Measurements from ENCODE around the gene OR14A2. TPM values are rescaled to one million over a fixed set of nuclear protein-coding genes. Genes with fewer than 3 reads are reported as not detected.
"Not testable (repeated sequence)": the region's sequence is repeated elsewhere in the genome, so short reads cannot be mapped to it uniquely, and the experiment has no call there.

OR14A2 gene
- total RNA-seq (not detected), polyA plus RNA-seq (ENCODE audit: insufficient read depth in 1 of 8, insufficient read length in 8 of 8, low replicate concordance in 1 of 8) (not detected)
- long read RNA-seq, donor 1, result 0 reads
- long read RNA-seq, donor 2, result 0 reads
- long read RNA-seq, donor 3, result 0 reads
- long read RNA-seq, donor 4, result 0 reads
- long read RNA-seq, donor 5, result 0 reads
- long read RNA-seq, donor 6, result 0 reads
- long read RNA-seq, donor 7, result 0 reads
- long read RNA-seq, donor 8, result 0 reads
- long read RNA-seq, donor 9, result 0 reads
- long read RNA-seq, donor 10, result 0 reads
- long read RNA-seq, donor 11, result 0 reads

DNA sequence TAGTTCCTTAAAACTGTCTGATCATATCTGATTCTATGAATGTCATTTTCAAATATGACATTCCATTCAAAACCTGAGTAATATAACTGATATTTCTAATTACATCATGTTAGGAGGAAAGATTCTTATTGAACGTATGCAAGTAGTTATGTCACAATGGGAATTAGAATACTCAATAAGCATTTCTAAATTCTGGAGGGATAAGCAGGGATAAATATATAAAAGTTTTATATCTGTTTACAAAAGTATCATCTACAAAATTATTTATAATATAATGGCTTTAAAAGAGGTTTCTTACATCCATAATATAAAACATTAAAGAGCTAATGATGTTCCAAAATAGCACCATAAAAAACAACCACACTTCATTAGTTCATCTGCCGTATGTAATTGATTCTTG lies at the start of gene OR14A2:
Gene OR14A2, minus strand, starts transcription at position 101 of the 400 bp plus-strand sequence.
- no peak within 1 kb of the TSS for H3K4me3 ChIP-seq (ENCODE audit: low read length)
- H3K27ac ChIP-seq (ENCODE audit: low read length), result no peak within 1 kb of the TSS
- H3K4me1 ChIP-seq (ENCODE audit: control insufficient read depth, insufficient read depth, low read length), result no peaks in the 10 kb centered on the region
- no peak for DNase-seq
- H3K9me3 ChIP-seq (replicated peaks; ENCODE audit: control insufficient read depth, low read depth, low read length), result peaks cover 27% of the 10 kb centered on the region
- H3K36me3 ChIP-seq (ENCODE audit: control insufficient read depth, insufficient read depth, low read length), result no peaks in the 10 kb centered on the region
- H3K27me3 ChIP-seq (ENCODE audit: control insufficient read depth, insufficient read depth, low read length), result no peaks in the 10 kb centered on the region
- 100% methylated on average over 1 of the region's 2 CpGs for WGBS (ENCODE audit: insufficient coverage)

DNA sequence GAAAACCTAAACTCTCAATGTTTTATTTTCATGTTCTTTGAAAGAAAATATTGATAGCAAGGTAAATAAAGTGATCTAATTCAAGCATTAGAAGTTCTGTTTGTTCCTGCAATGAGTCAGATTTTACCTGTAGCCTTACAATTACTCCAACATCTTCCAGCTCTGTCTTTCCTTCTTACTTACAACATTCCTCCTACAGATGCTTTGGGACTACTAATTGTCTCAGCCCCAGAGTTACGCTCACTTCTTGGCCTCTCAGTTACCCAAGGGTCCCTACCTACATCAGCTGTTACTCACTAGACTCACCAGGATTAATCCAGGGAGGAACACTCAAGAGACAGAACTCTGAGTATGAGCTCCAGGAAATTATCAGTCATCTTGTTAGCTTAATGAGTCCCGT lies 49.6 kb upstream of the OR14A2 start:
- H3K9me3 ChIP-seq (replicated peaks; ENCODE audit: control insufficient read depth, low read depth, low read length), result peaks cover 20% of the 10 kb centered on the region
- no peak for DNase-seq
- no peaks in the 10 kb centered on the region for H3K36me3 ChIP-seq (ENCODE audit: control insufficient read depth, insufficient read depth, low read length)
- no peaks in the 10 kb centered on the region for H3K27me3 ChIP-seq (ENCODE audit: control insufficient read depth, insufficient read depth, low read length)
- no peak overlapping the region for H3K27ac ChIP-seq (ENCODE audit: low read length)
- WGBS (ENCODE audit: insufficient coverage), result 0% methylated on average over 1 of the region's 2 CpGs
- H3K4me3 ChIP-seq (ENCODE audit: low read length), result no peak overlapping the region
- H3K4me1 ChIP-seq (ENCODE audit: control insufficient read depth, insufficient read depth, low read length), result no peaks in the 10 kb centered on the region

- Histone ChIP-seq H3K36me3 (ENCODE audit: control insufficient read depth, insufficient read depth, low read length) (no peaks in the 10 kb centered on the region), H3K9me3 (replicated peaks; ENCODE audit: control insufficient read depth, low read depth, low read length) (peaks cover 4% of the 10 kb centered on the region), H3K27me3 (ENCODE audit: control insufficient read depth, insufficient read depth, low read length) (no peaks in the 10 kb centered on the region), H3K4me1 (ENCODE audit: control insufficient read depth, insufficient read depth, low read length) (no peaks in the 10 kb centered on the region), H3K4me3 (ENCODE audit: low read length) (no peak overlapping the region), H3K27ac (ENCODE audit: low read length) (no peak overlapping the region)
- DNase-seq, result no peak
Measured at GRCh38 chr1:247769603-247770002, 21.7 kb upstream of the OR14A2 start.

- WGBS (ENCODE audit: insufficient coverage), result no CpG with 5 or more reads among the region's 3 CpGs
- Histone ChIP-seq H3K36me3 (ENCODE audit: control insufficient read depth, insufficient read depth, low read length) (no peaks in the 10 kb centered on the region), H3K9me3 (replicated peaks; ENCODE audit: control insufficient read depth, low read depth, low read length) (no peaks in the 10 kb centered on the region), H3K27ac (ENCODE audit: low read length) (no peak within 1 kb of the TSS), H3K4me3 (ENCODE audit: low read length) (no peak within 1 kb of the TSS), H3K27me3 (ENCODE audit: control insufficient read depth, insufficient read depth, low read length) (no peaks in the 10 kb centered on the region), H3K4me1 (ENCODE audit: control insufficient read depth, insufficient read depth, low read length) (no peaks in the 10 kb centered on the region)
- DNase-seq, result no peak
Measured at GRCh38 chr1:247760456-247760855, 12.5 kb upstream of the OR14A2 start, which contains the start of gene OR1C1. OR1C1 (minus strand) TSS chr1:247760556; CDS start chr1:247758406, 2,150 bp downstream.

DNA sequence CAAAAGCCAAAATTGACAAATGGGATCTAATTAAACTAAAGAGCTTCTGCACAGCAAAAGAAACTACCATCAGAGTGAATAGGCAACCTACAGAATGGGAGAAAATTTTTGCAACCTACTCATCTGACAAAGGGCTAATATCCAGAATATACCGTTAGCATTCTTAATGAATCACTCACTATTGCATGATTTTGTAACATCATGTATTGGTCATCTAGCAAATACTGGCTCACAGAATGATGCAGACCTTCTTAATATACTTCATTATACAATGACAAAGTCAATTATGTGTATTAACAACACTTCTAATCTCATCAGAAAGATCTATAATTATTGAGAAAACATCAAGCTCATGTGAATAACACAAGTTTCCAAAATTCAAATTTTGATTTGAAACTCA lies 6.4 kb upstream of the OR14A2 start:
- peaks cover 12% of the 10 kb centered on the region for H3K9me3 ChIP-seq (replicated peaks; ENCODE audit: control insufficient read depth, low read depth, low read length)
- not testable (repeated sequence) for H3K27ac ChIP-seq (ENCODE audit: low read length); H3K4me3 ChIP-seq (ENCODE audit: low read length); H3K36me3 ChIP-seq (ENCODE audit: control insufficient read depth, insufficient read depth, low read length); H3K27me3 ChIP-seq (ENCODE audit: control insufficient read depth, insufficient read depth, low read length); DNase-seq; H3K4me1 ChIP-seq (ENCODE audit: control insufficient read depth, insufficient read depth, low read length)
- WGBS (ENCODE audit: insufficient coverage), result no CpG with 5 or more reads among the region's 1 CpG

DNA sequence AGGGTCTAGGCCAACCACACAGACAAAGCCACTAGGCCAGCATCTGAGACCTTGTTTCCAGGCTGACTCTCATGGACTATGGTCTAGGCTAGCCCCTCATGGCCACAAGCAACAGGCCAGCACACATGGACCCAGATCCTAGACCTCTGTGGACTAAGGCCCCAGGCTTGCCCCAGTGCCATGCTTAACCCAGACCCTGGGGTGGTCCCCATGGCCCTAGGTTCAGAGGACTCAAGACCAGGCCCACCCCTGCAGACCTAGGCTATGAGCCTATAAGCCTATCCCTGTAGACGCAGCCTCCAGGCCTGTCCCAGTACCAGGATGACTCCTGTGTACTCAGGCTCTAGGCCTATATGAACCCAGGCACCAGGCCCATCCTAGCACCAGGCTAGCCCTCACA lies 1.9 kb upstream of the OR14A2 start:
- no peak overlapping the region for H3K27ac ChIP-seq (ENCODE audit: low read length)
- peaks cover 21% of the 10 kb centered on the region for H3K9me3 ChIP-seq (replicated peaks; ENCODE audit: control insufficient read depth, low read depth, low read length)
- no peaks in the 10 kb centered on the region for H3K4me1 ChIP-seq (ENCODE audit: control insufficient read depth, insufficient read depth, low read length)
- no peak for DNase-seq
- H3K27me3 ChIP-seq (ENCODE audit: control insufficient read depth, insufficient read depth, low read length), result no peaks in the 10 kb centered on the region
- 88% methylated on average over 1 of the region's 1 CpG for WGBS (ENCODE audit: insufficient coverage)
- H3K36me3 ChIP-seq (ENCODE audit: control insufficient read depth, insufficient read depth, low read length), result no peaks in the 10 kb centered on the region
- no peak overlapping the region for H3K4me3 ChIP-seq (ENCODE audit: low read length)

DNA sequence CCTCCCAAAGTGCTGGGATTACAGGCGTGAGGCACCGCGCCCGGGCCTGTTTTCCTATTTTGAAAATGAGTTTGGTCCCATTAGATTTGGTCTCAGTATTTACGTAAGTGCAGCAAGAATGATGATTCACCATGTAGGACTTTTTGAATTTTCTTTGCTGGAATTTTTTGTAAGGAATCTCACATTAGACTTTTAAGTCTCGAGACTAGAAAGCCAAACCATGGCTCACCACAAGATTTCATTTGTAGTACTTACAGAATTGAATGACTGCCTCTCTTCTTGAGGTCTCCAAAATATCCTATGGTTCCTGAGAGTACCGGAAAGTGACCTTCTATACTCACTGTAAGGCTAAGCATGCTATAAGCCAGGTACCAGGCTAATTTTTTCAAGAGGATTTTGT lies 325 bp downstream of the OR14A2 start:
- Histone ChIP-seq H3K36me3 (ENCODE audit: control insufficient read depth, insufficient read depth, low read length) (no peaks in the 10 kb centered on the region), H3K4me1 (ENCODE audit: control insufficient read depth, insufficient read depth, low read length) (no peaks in the 10 kb centered on the region), H3K9me3 (replicated peaks; ENCODE audit: control insufficient read depth, low read depth, low read length) (peaks cover 27% of the 10 kb centered on the region), H3K27ac (ENCODE audit: low read length) (no peak overlapping the region), H3K4me3 (ENCODE audit: low read length) (no peak overlapping the region), H3K27me3 (ENCODE audit: control insufficient read depth, insufficient read depth, low read length) (no peaks in the 10 kb centered on the region)
- no peak for DNase-seq
- 81% methylated on average over 6 of the region's 7 CpGs for WGBS (ENCODE audit: insufficient coverage)

DNA sequence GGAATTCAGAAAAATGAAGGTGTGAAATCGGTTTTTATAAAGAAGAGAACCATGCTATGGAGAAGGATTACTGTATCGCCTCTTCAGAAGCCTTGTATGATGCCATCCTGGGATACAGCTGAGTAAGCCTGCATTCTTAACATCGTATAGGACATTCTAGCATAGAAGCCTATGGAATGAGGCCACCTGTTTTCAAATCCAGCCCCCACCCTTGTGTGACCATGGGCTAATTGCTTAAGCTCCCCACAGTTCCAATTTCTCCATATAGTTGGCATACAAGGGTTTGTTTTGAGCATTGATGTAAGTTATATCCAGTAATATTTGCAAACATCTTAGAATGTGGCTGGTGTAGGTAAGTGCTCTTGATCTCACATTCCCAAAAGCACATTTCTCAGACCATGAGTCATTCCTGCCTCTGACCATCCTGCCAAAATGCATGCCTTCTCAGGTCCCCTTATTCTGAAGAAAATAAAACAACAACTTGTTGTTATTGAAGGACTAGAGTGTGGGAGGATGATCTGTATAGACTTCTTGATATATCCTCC lies 1.5 kb downstream of the OR14A2 start:
- no peak overlapping the region for H3K4me3 ChIP-seq (ENCODE audit: low read length)
- WGBS (ENCODE audit: insufficient coverage), result 60% methylated on average over 1 of the region's 3 CpGs
- H3K9me3 ChIP-seq (replicated peaks; ENCODE audit: control insufficient read depth, low read depth, low read length), result peaks cover 25% of the 10 kb centered on the region
- no peaks in the 10 kb centered on the region for H3K4me1 ChIP-seq (ENCODE audit: control insufficient read depth, insufficient read depth, low read length)
- DNase-seq, result no peak
- no peaks in the 10 kb centered on the region for H3K27me3 ChIP-seq (ENCODE audit: control insufficient read depth, insufficient read depth, low read length)
- no peaks in the 10 kb centered on the region for H3K36me3 ChIP-seq (ENCODE audit: control insufficient read depth, insufficient read depth, low read length)
- H3K27ac ChIP-seq (ENCODE audit: low read length), result no peak overlapping the region

DNA sequence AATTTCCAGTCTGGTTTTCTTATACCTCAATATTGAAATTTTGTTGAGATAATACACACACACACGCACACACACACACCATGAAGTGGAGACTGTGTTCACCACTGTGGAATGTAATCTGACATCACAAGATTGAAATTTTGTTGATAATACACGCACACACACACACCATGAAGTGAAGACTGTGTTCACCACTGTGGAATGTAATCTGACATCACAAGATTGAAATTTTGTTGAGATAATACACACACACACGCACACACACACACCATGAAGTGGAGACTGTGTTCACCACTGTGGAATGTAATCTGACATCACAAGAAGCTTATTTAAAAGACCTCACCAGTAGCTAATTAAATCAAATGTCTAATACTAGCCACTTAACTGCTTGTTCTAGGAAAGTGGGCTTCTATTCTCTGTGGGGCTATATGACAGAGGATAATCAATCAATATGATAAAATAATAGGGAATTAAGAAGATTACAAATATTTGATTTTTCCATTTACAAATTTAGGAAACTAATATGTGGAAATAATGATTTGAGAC lies 5.7 kb downstream of the OR14A2 start:
- H3K27ac ChIP-seq (ENCODE audit: low read length); H3K27me3 ChIP-seq (ENCODE audit: control insufficient read depth, insufficient read depth, low read length); H3K4me1 ChIP-seq (ENCODE audit: control insufficient read depth, insufficient read depth, low read length); H3K4me3 ChIP-seq (ENCODE audit: low read length); H3K36me3 ChIP-seq (ENCODE audit: control insufficient read depth, insufficient read depth, low read length); DNase-seq: not testable (repeated sequence)
- no CpG with 5 or more reads among the region's 3 CpGs for WGBS (ENCODE audit: insufficient coverage)
- peaks cover 12% of the 10 kb centered on the region for H3K9me3 ChIP-seq (replicated peaks; ENCODE audit: control insufficient read depth, low read depth, low read length)

DNA sequence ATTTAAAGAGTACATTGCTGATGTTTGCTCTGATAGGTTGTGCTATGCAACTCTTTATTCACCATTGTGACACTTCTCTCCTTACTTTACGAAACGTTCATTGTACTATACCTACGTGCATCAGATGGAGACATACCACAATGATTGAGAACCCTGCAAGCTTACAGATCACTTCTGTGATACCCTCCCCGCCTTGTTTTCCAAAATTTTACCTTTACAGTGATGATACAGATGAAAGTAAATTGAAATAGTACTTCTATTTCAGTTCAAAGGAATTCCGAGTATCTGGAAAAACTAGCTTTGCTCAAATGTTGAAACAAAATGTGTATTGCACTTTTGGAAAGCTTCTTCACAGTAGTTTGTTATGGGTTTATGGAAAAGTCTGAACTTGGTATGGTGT lies 6.2 kb downstream of the OR14A2 start:
- peaks cover 12% of the 10 kb centered on the region for H3K9me3 ChIP-seq (replicated peaks; ENCODE audit: control insufficient read depth, low read depth, low read length)
- 73% methylated on average over 3 of the region's 5 CpGs for WGBS (ENCODE audit: insufficient coverage)
- no peak for DNase-seq
- no peak overlapping the region for H3K4me3 ChIP-seq (ENCODE audit: low read length)
- no peaks in the 10 kb centered on the region for H3K4me1 ChIP-seq (ENCODE audit: control insufficient read depth, insufficient read depth, low read length)
- no peak overlapping the region for H3K27ac ChIP-seq (ENCODE audit: low read length)
- no peaks in the 10 kb centered on the region for H3K36me3 ChIP-seq (ENCODE audit: control insufficient read depth, insufficient read depth, low read length)
- H3K27me3 ChIP-seq (ENCODE audit: control insufficient read depth, insufficient read depth, low read length), result no peaks in the 10 kb centered on the region

Data from muscle of leg (tissue), 16 donors.